Measurements from ENCODE around the gene MYH7B.

The MYH7B gene

GRCh38 chr20:34978092-34978744 is 22.6 kb downstream of the MYH7B start:
- no peak for DNase-seq

GRCh38 chr20:34979366-34980153 is 23.9 kb downstream of the MYH7B start:
- no peak for DNase-seq

- DNase-seq = no peak
These were observed 25.0 kb downstream of the MYH7B start for GRCh38 chr20:34980543-34981233.

- DNase-seq = no peak
These were observed 26.8 kb downstream of the MYH7B start for GRCh38 chr20:34982270-34983088.

- no peak for DNase-seq
These were observed 27.6 kb downstream of the MYH7B start for GRCh38 chr20:34983089-34983820.

- DNase-seq = no peak
These were observed 28.5 kb downstream of the MYH7B start for GRCh38 chr20:34983995-34984735.

GRCh38 chr20:34984756-34985261 is 29.1 kb downstream of the MYH7B start:
- no peak for DNase-seq

- no peak for DNase-seq
These were observed 30.0 kb downstream of the MYH7B start for GRCh38 chr20:34985461-34986310.

GRCh38 chr20:34986311-34987287 is 30.9 kb downstream of the MYH7B start:
- no peak for DNase-seq

- DNase-seq = no peak
These were observed 31.9 kb downstream of the MYH7B start for GRCh38 chr20:34987288-34988190.

GRCh38 chr20:34988191-34988540 is 32.5 kb downstream of the MYH7B start:
- DNase-seq = no peak

GRCh38 chr20:34989118-34989517 is 33.5 kb downstream of the MYH7B start:
- DNase-seq = no peak

GRCh38 chr20:34989670-34990069 is 34.0 kb downstream of the MYH7B start:
- no peak for DNase-seq

- no peak for DNase-seq
These were observed 34.6 kb downstream of the MYH7B start for GRCh38 chr20:34990231-34990630.

GRCh38 chr20:34990661-34991214 is 35.1 kb downstream of the MYH7B start:
- DNase-seq = no peak

GRCh38 chr20:34992751-34993417 is 37.2 kb downstream of the MYH7B start:
- no peak for DNase-seq

- DNase-seq = no peak
These were observed 38.4 kb downstream of the MYH7B start for GRCh38 chr20:34993941-34994508.

Data from NCI-H2029 (cell line).